ENCODE data around the gene RNF5.
A peak's percentile ranks its signal among the peaks of the same experiment; 100 is the strongest.

The RNF5 gene

DNA sequence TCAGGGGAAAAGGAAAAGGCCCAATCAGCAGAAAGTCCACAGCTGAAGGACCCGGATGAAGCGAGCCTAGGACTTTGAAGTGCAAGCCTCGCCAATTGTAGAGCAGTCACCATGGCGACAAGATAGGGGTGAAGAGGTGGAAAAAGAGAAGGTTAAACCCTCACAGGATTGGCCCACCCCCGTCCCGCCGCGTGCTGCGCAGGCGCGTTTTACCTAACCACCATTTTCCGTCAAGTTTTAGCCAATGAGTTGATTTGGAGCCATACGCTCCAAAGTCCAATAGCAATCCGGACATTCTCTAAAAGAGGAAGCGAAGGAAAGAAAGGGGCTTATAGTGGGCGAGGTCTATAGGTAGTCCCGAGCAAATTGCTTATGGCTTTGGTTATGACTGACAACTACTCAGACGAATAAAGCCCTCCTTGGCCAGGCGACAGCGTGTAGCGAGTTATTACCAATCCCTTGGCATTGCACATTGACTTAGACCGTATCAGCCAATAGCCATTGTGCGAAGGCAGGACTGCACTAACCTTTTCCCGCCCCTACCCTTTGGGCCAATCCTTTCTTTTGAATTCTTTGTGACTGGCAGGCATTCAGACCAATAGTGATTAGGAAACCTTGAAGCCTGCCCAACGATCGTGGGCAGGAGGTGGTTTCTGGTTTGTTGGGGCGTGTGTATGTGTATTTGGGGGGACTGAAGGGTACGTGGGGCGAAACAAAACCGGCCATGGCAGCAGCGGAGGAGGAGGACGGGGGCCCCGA, at the start of gene RNF5:
RNF5 (plus strand) TSS at position 618 of the 759 bp plus-strand sequence; CDS start at position 725, 107 bp downstream.
- Histone ChIP-seq H4K20me1 (ENCODE audit: insufficient read depth, low read length, poor library complexity, severe bottlenecking) (no peaks in the 10 kb centered on the region), H3K9me3 (ENCODE audit: insufficient read depth, low read depth, low read length) (no peaks in the 10 kb centered on the region), H3K4me2 (ENCODE audit: low read depth, low read length, poor library complexity, severe bottlenecking) (peak within 1 kb of the TSS; percentile 90), H3K27me3 (ENCODE audit: insufficient read depth, low read length, poor library complexity, severe bottlenecking) (no peaks in the 10 kb centered on the region), H3K9ac (ENCODE audit: low read depth, low read length, poor library complexity, severe bottlenecking) (peak within 1 kb of the TSS; percentile 98), H3F3A (ENCODE audit: low read depth) (peaks cover 4% of the 10 kb centered on the region; the same call in 1 of the 2 replicates), H3K4me1 (ENCODE audit: insufficient read depth, low read length, poor library complexity, severe bottlenecking) (peaks cover 44% of the 10 kb centered on the region), H3K4me3 (ENCODE audit: low read length, poor library complexity, severe bottlenecking) (peak within 1 kb of the TSS; percentile 88), H2AFZ (ENCODE audit: low read length) (peak within 1 kb of the TSS; percentile 81), H3K36me3 (ENCODE audit: insufficient read depth, low read length) (peaks cover 4% of the 10 kb centered on the region; the same call in 1 of the 2 replicates), H3K79me2 (ENCODE audit: insufficient read depth, low read length) (peaks cover 64% of the 10 kb centered on the region), H3K9me2 (replicated peaks; ENCODE audit: low read depth, low read length) (no peaks in the 10 kb centered on the region)
- TF ChIP-seq EZH2phosphoT487 (IDR thresholded peaks at IDR 0.05; ENCODE audit: borderline replicate concordance) (no peak), CTCF (conservative IDR thresholded peaks at IDR 0.05; ENCODE audit: low read length) (no peak)

DNA sequence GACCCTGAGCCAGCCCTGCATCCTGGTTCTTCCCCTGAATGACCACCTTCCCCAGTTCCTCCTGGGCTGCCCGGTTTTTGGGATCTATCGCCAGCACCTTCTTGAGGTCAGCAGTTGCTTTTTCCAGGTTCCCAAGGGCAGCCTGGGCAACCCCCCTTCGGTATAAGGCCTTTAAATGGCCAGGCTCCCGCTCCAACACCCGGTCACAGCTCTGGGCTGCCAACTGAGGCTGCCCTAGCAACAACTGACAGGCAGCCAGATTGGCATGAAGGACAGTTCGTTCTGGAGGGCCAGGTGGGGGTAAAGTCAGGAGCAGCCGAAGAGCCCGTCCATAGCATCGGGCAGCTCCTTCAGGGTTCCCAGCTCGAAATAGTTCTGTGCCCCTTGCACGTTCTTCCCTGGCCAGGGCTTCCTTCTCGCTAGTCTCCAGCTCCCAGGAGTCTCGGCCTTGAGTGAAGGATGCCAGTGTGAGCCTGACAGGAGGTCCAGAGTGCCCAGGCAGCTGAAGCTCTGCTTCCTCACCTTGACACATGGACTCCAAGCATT, 49.4 kb upstream of the RNF5 start:
- Histone ChIP-seq H3K27me3 (ENCODE audit: insufficient read depth, low read length, poor library complexity, severe bottlenecking) (no peaks in the 10 kb centered on the region), H3K9ac (ENCODE audit: low read depth, low read length, poor library complexity, severe bottlenecking) (peak overlapping the region; percentile 75), H3K4me3 (ENCODE audit: low read length, poor library complexity, severe bottlenecking) (peak overlapping the region; percentile 81), H3K9me3 (ENCODE audit: insufficient read depth, low read depth, low read length) (no peaks in the 10 kb centered on the region), H3F3A (ENCODE audit: low read depth) (no peaks in the 10 kb centered on the region), H3K4me1 (ENCODE audit: insufficient read depth, low read length, poor library complexity, severe bottlenecking) (peaks cover 25% of the 10 kb centered on the region), H3K9me2 (replicated peaks; ENCODE audit: low read depth, low read length) (no peaks in the 10 kb centered on the region), H4K20me1 (ENCODE audit: insufficient read depth, low read length, poor library complexity, severe bottlenecking) (peaks cover 17% of the 10 kb centered on the region), H3K36me3 (ENCODE audit: insufficient read depth, low read length) (peaks cover 2% of the 10 kb centered on the region; the same call in 1 of the 2 replicates), H3K4me2 (ENCODE audit: low read depth, low read length, poor library complexity, severe bottlenecking) (peak overlapping the region; percentile 87), H3K79me2 (ENCODE audit: insufficient read depth, low read length) (peaks cover 38% of the 10 kb centered on the region), H2AFZ (ENCODE audit: low read length) (no peak overlapping the region)
- no peak for TF ChIP-seq CTCF (conservative IDR thresholded peaks at IDR 0.05; ENCODE audit: low read length)
- no peak for TF ChIP-seq EZH2phosphoT487 (IDR thresholded peaks at IDR 0.05; ENCODE audit: borderline replicate concordance)

GRCh38 chr6:32129297-32130088, 48.7 kb upstream of the RNF5 start:
- Histone ChIP-seq H3K4me2 (ENCODE audit: low read depth, low read length, poor library complexity, severe bottlenecking) (peak overlapping the region; percentile 87), H3K36me3 (ENCODE audit: insufficient read depth, low read length) (no peaks in the 10 kb centered on the region), H3K4me1 (ENCODE audit: insufficient read depth, low read length, poor library complexity, severe bottlenecking) (peaks cover 25% of the 10 kb centered on the region), H3K79me2 (ENCODE audit: insufficient read depth, low read length) (peaks cover 34% of the 10 kb centered on the region), H3K4me3 (ENCODE audit: low read length, poor library complexity, severe bottlenecking) (peak overlapping the region; percentile 81), H4K20me1 (ENCODE audit: insufficient read depth, low read length, poor library complexity, severe bottlenecking) (peaks cover 17% of the 10 kb centered on the region), H3K9me2 (replicated peaks; ENCODE audit: low read depth, low read length) (no peaks in the 10 kb centered on the region), H3K9ac (ENCODE audit: low read depth, low read length, poor library complexity, severe bottlenecking) (peak overlapping the region; percentile 75), H3F3A (ENCODE audit: low read depth) (no peaks in the 10 kb centered on the region), H3K27me3 (ENCODE audit: insufficient read depth, low read length, poor library complexity, severe bottlenecking) (no peaks in the 10 kb centered on the region), H3K9me3 (ENCODE audit: insufficient read depth, low read depth, low read length) (no peaks in the 10 kb centered on the region), H2AFZ (ENCODE audit: low read length) (peak overlapping the region; percentile 91)
- no peak for TF ChIP-seq CTCF (conservative IDR thresholded peaks at IDR 0.05; ENCODE audit: low read length)
- no peak for TF ChIP-seq EZH2phosphoT487 (IDR thresholded peaks at IDR 0.05; ENCODE audit: borderline replicate concordance)

Measured in Loucy (cell line).